HepG2 (cell line): ENCODE measurements around the gene NUTF2. TPM values are rescaled to one million over a fixed set of nuclear protein-coding genes. Genes with fewer than 3 reads are reported as not detected.

Experiments
- ATAC-seq: fragments of 200-7000 bp; cut with Tn5 transposase; 3 replicates; pipeline ENCODE4 v1.9.1; 2020; ENCODE audit warnings: mild to moderate bottlenecking, moderate library complexity
- BruUV-seq: library from RNA; stranded (reverse); fragments of 400-500 nt; replicated peaks from 2 replicates; lab custom pipeline; 2021; lab: Mats Ljungman, UMichigan
- CTCF ChIA-PET: fragments of 300-600 bp; formaldehyde crosslinking; extraction: SDS; loops from one replicate; lab custom pipeline; 2021; ENCODE audit warnings: low total read pairs, inconsistent platforms, low intra/inter-chr PET ratio; lab: Yijun Ruan, JAX
- POLR2A ChIA-PET: fragments of 350-600 bp; sonication (Branson Sonifier 250); formaldehyde crosslinking; loops from one replicate; lab custom pipeline; 2020; ENCODE audit warnings: antibody characterized with exemption, inconsistent platforms; lab: Yijun Ruan, JAX
- DNase-seq: peaks from one replicate; pipeline ENCODE4 v3.0.0-alpha.2; 2015; ENCODE audit warnings: low spot score
- FAIRE-seq: peaks from 3 replicates; lab custom pipeline; 2011; peaks lifted over from hg19 to GRCh38; lab: Jason Lieb, UNC
- H2AFZ ChIP-seq: one replicate; pipeline ENCODE4 v1.6.1; 2011; ENCODE audit warnings: low read length, inconsistent platforms
- H3K27ac ChIP-seq: fragments of 300-600 bp; 3 replicates; pipeline ENCODE4 v1.8.0; 2011; ENCODE audit warnings: mixed run types, mild to moderate bottlenecking, mixed read lengths, low read length, inconsistent platforms; ENCODE audit not compliant: insufficient read depth; ENCODE audit errors: extremely low read length
- H3K27me3 ChIP-seq, 2 experiments: fragments of 200-600 bp in 1 of 2; 2 replicates in 1 of 2; 3 replicates in 1 of 2; pipeline versions ENCODE4 v1.6.0 to v1.8.0; 2011; ENCODE audit warnings: low read length in 2 of 2, mild to moderate bottlenecking in 2 of 2, moderate library complexity in 2 of 2, inconsistent platforms in 1 of 2; ENCODE audit not compliant: insufficient read depth in 2 of 2, control insufficient read depth in 1 of 2
- H3K36me3 ChIP-seq, 2 experiments: fragments of 200-600 bp in 1 of 2; replicated peaks in 1 of 2; 2 replicates in 1 of 2; 3 replicates in 1 of 2; pipeline versions ENCODE4 v1.5.1 to v1.8.0; 2011; ENCODE audit warnings: low read length in 2 of 2, inconsistent platforms in 1 of 2; ENCODE audit not compliant: insufficient read depth in 2 of 2, control insufficient read depth in 1 of 2
- H3K4me1 ChIP-seq: 2 replicates; pipeline ENCODE4 v1.5.1; 2012; ENCODE audit warnings: low read length, inconsistent platforms; ENCODE audit not compliant: insufficient read depth
- H3K4me2 ChIP-seq: 2 replicates; pipeline ENCODE4 v1.6.0; 2011; ENCODE audit warnings: low read depth, low read length, inconsistent platforms
- H3K4me3 ChIP-seq, 3 experiments: fragments of 200-600 bp in 1 of 3; sonication (generic), shearing (Covaris generic) in 1 of 3; replicated peaks in 1 of 3; 2 replicates each; pipeline ENCODE4 v1.5.1; 2011 to 2016; ENCODE audit warnings: low read length in 3 of 3, inconsistent platforms in 2 of 3, low read depth in 2 of 3, mild to moderate bottlenecking in 2 of 3, control low read depth in 1 of 3, mixed read lengths in 1 of 3; ENCODE audit not compliant: insufficient read depth in 1 of 3
- H3K79me2 ChIP-seq: one replicate; pipeline ENCODE4 v1.6.1; 2011; ENCODE audit warnings: low read length, inconsistent platforms; ENCODE audit not compliant: insufficient read depth
- H3K9ac ChIP-seq: 2 replicates; pipeline ENCODE4 v1.6.0; 2011; ENCODE audit warnings: mild to moderate bottlenecking, low read depth, low read length, inconsistent platforms; ENCODE audit not compliant: insufficient read depth
- H3K9me3 ChIP-seq: 2 replicates; pipeline ENCODE4 v1.5.1; 2012; ENCODE audit warnings: mild to moderate bottlenecking, low read length
- H4K20me1 ChIP-seq: 2 replicates; pipeline ENCODE4 v1.6.0; 2011; ENCODE audit warnings: inconsistent platforms, mild to moderate bottlenecking, low read length, moderate library complexity; ENCODE audit not compliant: insufficient read depth
- ATAD3A ChIP-seq: sonication (generic); formaldehyde crosslinking; IDR thresholded peaks from 2 replicates; pipeline ENCODE4 v1.4.0; 2020; ENCODE audit warnings: missing genetic modification reagents
- CBX1 ChIP-seq: IDR thresholded peaks from one replicate; pipeline ENCODE4 v1.6.1; 2016; ENCODE audit warnings: antibody characterized with exemption, low read depth
- FOSL2 ChIP-seq: sonication (generic); formaldehyde crosslinking; IDR thresholded peaks from 2 replicates; pipeline ENCODE4 v1.4.0; 2020; ENCODE audit warnings: missing genetic modification reagents
- GMEB2 ChIP-seq: IDR thresholded peaks from 2 replicates; pipeline ENCODE4 v1.6.1; 2016; ENCODE audit warnings: missing biosample characterization, missing genetic modification reagents, low read depth
- GPBP1L1 ChIP-seq: sonication (generic); formaldehyde crosslinking; IDR thresholded peaks from 2 replicates; pipeline ENCODE4 v1.5.0; 2020; ENCODE audit warnings: mild to moderate bottlenecking, missing genetic modification reagents
- JDP2 ChIP-seq: sonication (generic); formaldehyde crosslinking; IDR thresholded peaks from 2 replicates; pipeline ENCODE4 v1.8.1; 2022; ENCODE audit warnings: missing genetic modification reagents, borderline replicate concordance
- KDM5B ChIP-seq: sonication (generic); formaldehyde crosslinking; IDR thresholded peaks from 2 replicates; pipeline ENCODE4 v1.4.0; 2020; ENCODE audit warnings: missing genetic modification reagents, mild to moderate bottlenecking, borderline replicate concordance
- LCORL ChIP-seq, 2 experiments: fragments of 450-650 bp in 1 of 2; sonication (generic) in 1 of 2; formaldehyde crosslinking in 1 of 2; IDR thresholded peaks; 2 replicates each; pipeline versions ENCODE4 v1.5.0 to v1.6.1; 2017 to 2020; ENCODE audit warnings: antibody characterized with exemption in 1 of 2, missing genetic modification reagents in 1 of 2
- MATR3 ChIP-seq: sonication (generic); formaldehyde crosslinking; IDR thresholded peaks from 2 replicates; pipeline ENCODE4 v1.4.0; 2020; ENCODE audit warnings: missing genetic modification reagents
- SP2 ChIP-seq: sonication (generic); formaldehyde crosslinking; IDR thresholded peaks from 2 replicates; pipeline ENCODE4 v1.5.1; 2020; ENCODE audit warnings: mild to moderate bottlenecking, missing genetic modification reagents
- TBL1XR1 ChIP-seq: fragments of 150-350 bp; IDR thresholded peaks from 2 replicates; pipeline ENCODE4 v1.6.1; 2014; ENCODE audit warnings: borderline replicate concordance, low read length; ENCODE audit not compliant: partially characterized antibody
- ZFY ChIP-seq: sonication (generic); formaldehyde crosslinking; IDR thresholded peaks from 2 replicates; pipeline ENCODE4 v1.4.0; 2020; ENCODE audit warnings: missing genetic modification reagents
- ZMAT5 ChIP-seq: sonication (generic); formaldehyde crosslinking; IDR thresholded peaks from 2 replicates; pipeline ENCODE4 v1.5.0; 2020; ENCODE audit warnings: mild to moderate bottlenecking, low read depth, missing genetic modification reagents, borderline replicate concordance
- ZNF253 ChIP-seq: sonication (generic); formaldehyde crosslinking; IDR thresholded peaks from 2 replicates; pipeline ENCODE4 v1.8.0; 2022; ENCODE audit warnings: mild to moderate bottlenecking, missing genetic modification reagents, borderline replicate concordance
- ZNF263 ChIP-seq: sonication (generic); formaldehyde crosslinking; IDR thresholded peaks from 2 replicates; pipeline ENCODE4 v1.4.0; 2020; ENCODE audit warnings: missing genetic modification reagents
- ZNF546 ChIP-seq: sonication (generic); formaldehyde crosslinking; conservative IDR thresholded peaks from 2 replicates; pipeline ENCODE4 v1.8.1; 2023; ENCODE audit warnings: mild to moderate bottlenecking, missing genetic modification reagents
- ZNF550 ChIP-seq: sonication (generic); formaldehyde crosslinking; IDR thresholded peaks from 2 replicates; pipeline ENCODE4 v1.4.0; 2020; ENCODE audit warnings: mild to moderate bottlenecking, missing genetic modification reagents, borderline replicate concordance
- ZNF629 ChIP-seq: sonication (generic); formaldehyde crosslinking; conservative IDR thresholded peaks from 2 replicates; pipeline ENCODE4 v1.5.0; 2020; ENCODE audit warnings: missing genetic modification reagents
- WGBS: methylation state at CpG from one replicate; pipeline ENCODE4 v1.1.6; 2017; ENCODE audit warnings: low lambda C conversion rate; 5-methylcytosine and 5-hydroxymethylcytosine counted together
- in situ Hi-C: cut with HindIII; loops from 2 replicates; pipeline ENCODE4 v1.10.0; 2017; ENCODE audit warnings: low pct_unique_long_range_greater_than_20kb; ENCODE audit not compliant: extremely low pct_ligation_motif_present
- intact Hi-C: fragments of 100-400 bp; cut with micrococcal nuclease; formaldehyde crosslinking; loops from one replicate; pipeline ENCODE4 v1.10.0; 2022; ENCODE audit not compliant: unreplicated experiment
- polyA plus RNA-seq, 8 experiments: library from polyadenylated mRNA; depleted of rRNA in 3 of 8; stranded (reverse) in 7 of 8; unstranded in 1 of 8; fragments of >200 nt; fragmentation: Illumina TruSeq in 4 of 8; extraction: Trizol in 4 of 8; gene quantifications; 2 replicates each; pipeline versions ENCODE4 v1.2.1 to v1.2.3, GENCODE V29; 2011 to 2016; ENCODE audit warnings: low read depth in 4 of 8, missing spikeins in 1 of 8, mixed read lengths in 1 of 8; ENCODE audit not compliant: insufficient read depth in 1 of 8
- total RNA-seq, 5 experiments: library from RNA; depleted of rRNA; stranded (reverse); fragments of >200 nt; fragmentation: Illumina TruSeq; extraction: Trizol; gene quantifications; 2 replicates each; pipeline ENCODE4 v1.2.3, GENCODE V29; 2016; ENCODE audit warnings: low read depth in 1 of 5
- TF ChIP-seq, protein P1 (sequence below): sonication (generic); formaldehyde crosslinking; IDR thresholded peaks from 2 replicates; pipeline ENCODE4 v1.8.0; 2022; ENCODE audit warnings: mild to moderate bottlenecking, missing genetic modification reagents

Gene NUTF2
- total and polyA plus RNA-seq, 2 of the 13 experiments (the other 11 are each of a cell fraction or from before 2014, with no cell fraction given), result 168 to 214 TPM

- intact Hi-C loops, result no loop called here
- 100% methylated on average over 1 of the region's 1 CpG for WGBS
- Histone ChIP-seq H3K4me2 (no peak overlapping the region; the same call in 1 of the 2 replicates), H3K27me3 (no peaks in the 10 kb centered on the region; a peak in 1 of 5 replicates), H3K4me3 (no peak overlapping the region), H3K36me3 (peaks cover 17 to 46% of the 10 kb centered on the region in 2 experiments)
- CTCF ChIA-PET, result no interaction called here
- no peak for TF ChIP-seq ZNF253
- no peak for TF ChIP-seq ZNF629
- no peak for TF ChIP-seq JDP2 (CRISPR knock-in tag)
- TF ChIP-seq MATR3 (CRISPR knock-in tag), result no peak
- TF ChIP-seq GMEB2, result no peak
- TF ChIP-seq ZNF263 (CRISPR knock-in tag), result no peak
- no peak for TF ChIP-seq GPBP1L1 (CRISPR knock-in tag)
- TF ChIP-seq LCORL (IDR thresholded peaks at IDR 0.05), result no peak
- no peak for TF ChIP-seq LCORL (CRISPR knock-in tag; IDR thresholded peaks at IDR 0.05)
- no peak for TF ChIP-seq KDM5B (CRISPR knock-in tag)
- TF ChIP-seq ZNF546 (CRISPR knock-in tag), result no peak
- no peak for TF ChIP-seq FOSL2 (CRISPR knock-in tag)
- TF ChIP-seq SP2, result no peak
- no peak for TF ChIP-seq ZNF550 (CRISPR knock-in tag)
- no peak for TF ChIP-seq CBX1
- TF ChIP-seq, protein P1, sequence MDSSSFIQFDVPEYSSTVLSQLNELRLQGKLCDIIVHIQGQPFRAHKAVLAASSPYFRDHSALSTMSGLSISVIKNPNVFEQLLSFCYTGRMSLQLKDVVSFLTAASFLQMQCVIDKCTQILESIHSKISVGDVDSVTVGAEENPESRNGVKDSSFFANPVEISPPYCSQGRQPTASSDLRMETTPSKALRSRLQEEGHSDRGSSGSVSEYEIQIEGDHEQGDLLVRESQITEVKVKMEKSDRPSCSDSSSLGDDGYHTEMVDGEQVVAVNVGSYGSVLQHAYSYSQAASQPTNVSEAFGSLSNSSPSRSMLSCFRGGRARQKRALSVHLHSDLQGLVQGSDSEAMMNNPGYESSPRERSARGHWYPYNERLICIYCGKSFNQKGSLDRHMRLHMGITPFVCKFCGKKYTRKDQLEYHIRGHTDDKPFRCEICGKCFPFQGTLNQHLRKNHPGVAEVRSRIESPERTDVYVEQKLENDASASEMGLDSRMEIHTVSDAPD, result no peak
- no peak for TF ChIP-seq ZMAT5 (CRISPR knock-in tag)
- no peak for TF ChIP-seq TBL1XR1
- no peak for TF ChIP-seq ATAD3A
- no peak for TF ChIP-seq ZFY
- TF ChIP-seq, all 625 proteins: peak for 0
- ATAC-seq (no peak), FAIRE-seq (no peak), DNase-seq (no peak)
- POLR2A ChIA-PET, result interaction anchor here (1.4 kb wide), 1 partner anchor 82 kb away, joined by 4 read pairs; the partner anchor contains the start of gene GFOD2
- Histone ChIP-seq H4K20me1 (peaks cover 21% of the 10 kb centered on the region), H3K79me2 (peaks cover 68% of the 10 kb centered on the region), H3K27ac (no peak overlapping the region), H3K9ac (no peak overlapping the region), H3K9me3 (no peaks in the 10 kb centered on the region), H3K4me1 (peaks cover 34% of the 10 kb centered on the region), H2AFZ (no peak overlapping the region)
- in situ Hi-C loops, result no loop called here
- BruUV-seq, result no TSS peak
Measured at GRCh38 chr16:67801241-67801640, 45.5 kb upstream of the NUTF2 start.
